SK-N-SH (cell line): ENCODE results near the gene OR4D1. TPM values are rescaled to one million over a fixed set of nuclear protein-coding genes. Genes with fewer than 3 reads are reported as not detected.

Experiments
- CTCF ChIA-PET: fragments of 300-600, 350-600 bp; formaldehyde crosslinking; extraction: SDS; loops from one replicate; lab custom pipeline; 2021; lab: Yijun Ruan, JAX
- POLR2A ChIA-PET: fragments of 350-600 bp; sonication (Branson Sonifier 250); formaldehyde crosslinking; extraction: SDS; loops from one replicate; lab custom pipeline; 2020; ENCODE audit warnings: antibody characterized with exemption, inconsistent platforms; lab: Yijun Ruan, JAX
- DNase-seq: peaks from one replicate; pipeline ENCODE4 v3.0.0; 2012
- H2AFZ ChIP-seq: fragments of 200-600 bp; sonication (generic); 2 replicates; pipeline ENCODE4 v1.8.1; 2016; ENCODE audit warnings: antibody characterized with exemption, mild to moderate bottlenecking, low read depth
- H3F3A ChIP-seq: fragments of 200-600 bp; sonication (generic); replicated peaks from 2 replicates; pipeline ENCODE3; 2016; ENCODE audit warnings: antibody characterized with exemption, mild to moderate bottlenecking; ENCODE audit not compliant: insufficient read depth
- H3K27ac ChIP-seq, 2 experiments: fragments of 200-500 bp in 1 of 2; fragments of 200-600 bp in 1 of 2; sonication (Bioruptor generic) in 1 of 2; sonication (generic), shearing (Covaris generic) in 1 of 2; 2 replicates each; pipeline versions ENCODE4 v1.5.1 to v1.6.1; 2014 to 2016; ENCODE audit warnings: low read depth in 2 of 2, inconsistent platforms in 1 of 2, low read length in 1 of 2, mild to moderate bottlenecking in 1 of 2, mixed read lengths in 1 of 2
- H3K27me3 ChIP-seq: fragments of 200-600 bp; sonication (generic), shearing (Covaris generic); 2 replicates; pipeline ENCODE4 v1.6.1; 2016; ENCODE audit warnings: mixed run types; ENCODE audit not compliant: insufficient read depth
- H3K36me3 ChIP-seq, 2 experiments: fragments of 200-500 bp in 1 of 2; fragments of 200-600 bp in 1 of 2; sonication (Bioruptor generic) in 1 of 2; sonication (generic) in 1 of 2; replicated peaks in 1 of 2; 2 replicates each; pipeline versions ENCODE3 to v1.5.1; 2014 to 2016; ENCODE audit warnings: low read length in 1 of 2, mild to moderate bottlenecking in 1 of 2; ENCODE audit not compliant: insufficient read depth in 2 of 2, control insufficient read depth in 1 of 2
- H3K4me1 ChIP-seq, 2 experiments: fragments of 200-500 bp in 1 of 2; fragments of 200-600 bp in 1 of 2; sonication (Bioruptor generic) in 1 of 2; sonication (generic), shearing (Covaris generic) in 1 of 2; 2 replicates each; pipeline versions ENCODE4 v1.5.1 to v1.6.1; 2014 to 2016; ENCODE audit warnings: low read depth in 1 of 2, low read length in 1 of 2, mixed run types in 1 of 2; ENCODE audit not compliant: insufficient read depth in 2 of 2, control insufficient read depth in 1 of 2
- H3K4me2 ChIP-seq: fragments of 200-600 bp; sonication (generic), shearing (Covaris generic); 2 replicates; pipeline ENCODE4 v1.6.1; 2017; ENCODE audit warnings: mixed run types
- H3K4me3 ChIP-seq, 2 experiments: fragments of 200-500 bp in 1 of 2; fragments of 200-600 bp in 1 of 2; sonication (Bioruptor generic) in 1 of 2; sonication (generic), shearing (Covaris generic) in 1 of 2; 2 replicates each; pipeline versions ENCODE4 v1.5.1 to v1.8.1; 2014 to 2016; ENCODE audit warnings: low read depth in 2 of 2, inconsistent platforms in 1 of 2, low read length in 1 of 2, mild to moderate bottlenecking in 1 of 2, mixed read lengths in 1 of 2, moderate library complexity in 1 of 2
- H3K79me2 ChIP-seq: fragments of 200-600 bp; sonication (generic); 2 replicates; pipeline ENCODE4 v1.8.1; 2017; ENCODE audit warnings: mild to moderate bottlenecking; ENCODE audit not compliant: insufficient read depth
- H3K9ac ChIP-seq: fragments of 200-600 bp; sonication (generic); 2 replicates; pipeline ENCODE4 v1.6.1; 2017; ENCODE audit warnings: mixed run types
- H3K9me2 ChIP-seq: fragments of 200-600 bp; sonication (generic); 2 replicates; pipeline ENCODE4 v1.6.1; 2017; ENCODE audit warnings: mixed run types
- H3K9me3 ChIP-seq: fragments of 200-600 bp; sonication (generic); 2 replicates; pipeline ENCODE4 v1.6.1; 2017; ENCODE audit warnings: mixed run types, mild to moderate bottlenecking, moderate library complexity
- H4K20me1 ChIP-seq: fragments of 200-600 bp; sonication (generic); 2 replicates; pipeline ENCODE4 v1.6.1; 2017; ENCODE audit warnings: mild to moderate bottlenecking, mixed run types; ENCODE audit not compliant: insufficient read depth
- ELF1 ChIP-seq: IDR thresholded peaks from 2 replicates; pipeline ENCODE4 v1.4.0; 2012
- EP300 ChIP-seq, 2 experiments: IDR thresholded peaks; 2 replicates each; pipeline versions ENCODE4 v1.4.0 to v1.6.1; 2012; ENCODE audit warnings: borderline replicate concordance in 1 of 2, low read depth in 1 of 2, low read length in 1 of 2
- EZH2phosphoT487 ChIP-seq: fragments of 200-600 bp; sonication (generic); IDR thresholded peaks from 2 replicates; pipeline ENCODE4 v1.6.1; 2017; ENCODE audit warnings: low read depth, mixed run types, mild to moderate bottlenecking, antibody characterized with exemption, moderate library complexity, borderline replicate concordance
- JUND ChIP-seq: IDR thresholded peaks from 2 replicates; pipeline ENCODE4 v1.4.0; 2012
- MAX ChIP-seq: IDR thresholded peaks from 2 replicates; pipeline ENCODE4 v1.4.0; 2012; ENCODE audit warnings: low read depth
- MEF2A ChIP-seq: IDR thresholded peaks from 2 replicates; pipeline ENCODE4 v1.4.0; 2012; ENCODE audit warnings: low read depth, borderline replicate concordance
- MXI1 ChIP-seq: IDR thresholded peaks from 2 replicates; pipeline ENCODE4 v1.6.1; 2012; ENCODE audit warnings: mild to moderate bottlenecking, low read depth, low read length, improper control_type of control experiment
- NFIC ChIP-seq: IDR thresholded peaks from 2 replicates; pipeline ENCODE4 v1.4.0; 2012; ENCODE audit warnings: borderline replicate concordance
- POLR2AphosphoS5 ChIP-seq: IDR thresholded peaks from 2 replicates; pipeline ENCODE4 v1.6.1; 2012; ENCODE audit warnings: low read depth, low read length
- RAD21 ChIP-seq: IDR thresholded peaks from 2 replicates; pipeline ENCODE4 v1.6.1; 2012; ENCODE audit warnings: mild to moderate bottlenecking, low read length
- RCOR1 ChIP-seq: fragments of 150-350 bp; IDR thresholded peaks from 2 replicates; pipeline ENCODE4 v1.6.1; 2017; ENCODE audit warnings: antibody characterized with exemption, low read length
- REST ChIP-seq: IDR thresholded peaks from 2 replicates; pipeline ENCODE4 v1.6.1; 2012; ENCODE audit warnings: mild to moderate bottlenecking, low read depth, low read length, moderate library complexity
- SMC3 ChIP-seq: IDR thresholded peaks from 2 replicates; pipeline ENCODE4 v1.6.1; 2012; ENCODE audit warnings: low read depth, low read length, improper control_type of control experiment
- TAF1 ChIP-seq: IDR thresholded peaks from 2 replicates; pipeline ENCODE4 v1.6.1; 2012; ENCODE audit warnings: low read depth, mild to moderate bottlenecking, low read length, moderate library complexity, borderline replicate concordance
- TCF12 ChIP-seq: IDR thresholded peaks from 2 replicates; pipeline ENCODE4 v1.4.0; 2012
- TEAD4 ChIP-seq: IDR thresholded peaks from 2 replicates; pipeline ENCODE4 v1.4.0; 2012; ENCODE audit warnings: mild to moderate bottlenecking, borderline replicate concordance; ENCODE audit not compliant: insufficient read depth
- USF2 ChIP-seq: fragments of 150-350 bp; IDR thresholded peaks from 2 replicates; pipeline ENCODE4 v1.6.1; 2017; ENCODE audit warnings: antibody characterized with exemption, low read length, low read depth, borderline replicate concordance
- ZBTB33 ChIP-seq: IDR thresholded peaks from 2 replicates; pipeline ENCODE4 v1.4.0; 2012; ENCODE audit warnings: low read depth, borderline replicate concordance
- WGBS: methylation state at CpG from one replicate; pipeline ENCODE4 v1.1.6; 2017; ENCODE audit warnings: low lambda C conversion rate; 5-methylcytosine and 5-hydroxymethylcytosine counted together
- polyA plus RNA-seq, 3 experiments: library from polyadenylated mRNA; depleted of rRNA; stranded (reverse); fragments of >200 nt; gene quantifications; 2 replicates each; pipeline ENCODE4 v1.2.3, GENCODE V29; 2012

The OR4D1 gene
- polyA plus RNA-seq, 1 of the 3 experiments (the other 2 are of a cell fraction) = not detected

GRCh38 chr17:58150394-58150793 lies 2.2 kb downstream of the OR4D1 start (continued):
- TF ChIP-seq EP300 (IDR thresholded peaks at IDR 0.05; ENCODE audit: borderline replicate concordance in 1 of 2, low read depth in 1 of 2, low read length in 1 of 2) (no peak), TAF1 (no peak), MAX (no peak), RAD21 (no peak), JUND (no peak)

- no peaks in the 10 kb centered on the region for H4K20me1 ChIP-seq
- H3K9me3 ChIP-seq = no peaks in the 10 kb centered on the region
- no peak overlapping the region for H3K27ac ChIP-seq
- TF ChIP-seq REST (no peak), MEF2A (no peak), RCOR1 (no peak), TEAD4 (no peak), MXI1 (no peak), ZBTB33 (no peak), NFIC (no peak), USF2 (no peak), SMC3 (no peak), MAX (no peak), RAD21 (no peak), POLR2AphosphoS5 (no peak), JUND (no peak), TCF12 (no peak), ELF1 (no peak), EZH2phosphoT487 (no peak)
- no peak overlapping the region for H3K4me3 ChIP-seq
- ChIA-PET POLR2A (no interaction called here), CTCF (interaction anchor here (0.8 kb wide), 1 partner anchor 16 kb away, joined by 3 read pairs; no protein-coding TSS in a partner anchor)
- H3F3A ChIP-seq = no peaks in the 10 kb centered on the region
- 34% methylated on average over 2 of the region's 2 CpGs for WGBS
- no peak for DNase-seq
- peaks cover 0 to 5% of the 10 kb centered on the region in 2 experiments; a peak in 1 of 4 replicates for H3K4me1 ChIP-seq
- H3K36me3 ChIP-seq = no peaks in the 10 kb centered on the region
- H3K4me2 ChIP-seq = no peak overlapping the region
- no peak overlapping the region for H2AFZ ChIP-seq
- no peaks in the 10 kb centered on the region for H3K79me2 ChIP-seq
- H3K9me2 ChIP-seq = no peaks in the 10 kb centered on the region
- no peak overlapping the region for H3K9ac ChIP-seq
- peaks cover 67% of the 10 kb centered on the region for H3K27me3 ChIP-seq
These were observed 4.9 kb downstream of the OR4D1 start for GRCh38 chr17:58153046-58153445.
